ENCODE data around the gene KCNQ1.

DNA sequence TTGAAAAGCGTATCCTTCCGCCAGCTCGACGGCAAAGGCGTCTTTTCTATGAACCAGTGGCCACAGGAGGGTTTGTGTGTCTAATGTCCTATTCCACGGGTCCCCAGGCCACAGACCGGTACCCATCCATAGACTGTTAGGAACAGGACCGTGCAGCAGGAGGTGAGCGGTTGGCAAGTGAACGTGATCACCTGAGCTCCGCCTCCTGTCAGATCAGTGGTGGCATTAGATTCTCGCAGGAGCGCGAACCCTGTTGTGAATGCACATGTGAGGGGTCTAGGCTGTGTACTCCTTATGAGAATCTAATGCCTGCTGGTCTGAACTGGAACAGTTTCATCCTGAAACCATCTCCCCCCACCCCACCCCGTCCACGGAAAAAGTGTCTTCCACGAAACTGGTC is 317.6 kb downstream of the KCNQ1 start:
- TF ChIP-seq EZH2phosphoT487 (IDR thresholded peaks at IDR 0.05; ENCODE audit: insufficient read depth, low read depth) (no peak), EZH2 (IDR thresholded peaks at IDR 0.05; ENCODE audit: insufficient read depth, poor library complexity, severe bottlenecking) (no peak)
